GM12864 (cell line): Measurements from ENCODE around the gene BAIAP2L2.

Experiments
- DNase-seq: peaks from one replicate; pipeline ENCODE4 v3.0.0-alpha.2; 2011; ENCODE audit warnings: low read depth
- H3K4me3 ChIP-seq: 2 replicates; pipeline ENCODE4 v1.5.1; 2011; ENCODE audit warnings: mild to moderate bottlenecking, low read depth, low read length, control low read depth
- TF ChIP-seq, protein P1 (sequence below): IDR thresholded peaks from 2 replicates; pipeline ENCODE4 v1.5.1; 2011; ENCODE audit warnings: low read depth, mild to moderate bottlenecking, moderate library complexity, low read length, control low read depth, inconsistent platforms; ENCODE audit errors: missing control alignments

BAIAP2L2 gene

DNA sequence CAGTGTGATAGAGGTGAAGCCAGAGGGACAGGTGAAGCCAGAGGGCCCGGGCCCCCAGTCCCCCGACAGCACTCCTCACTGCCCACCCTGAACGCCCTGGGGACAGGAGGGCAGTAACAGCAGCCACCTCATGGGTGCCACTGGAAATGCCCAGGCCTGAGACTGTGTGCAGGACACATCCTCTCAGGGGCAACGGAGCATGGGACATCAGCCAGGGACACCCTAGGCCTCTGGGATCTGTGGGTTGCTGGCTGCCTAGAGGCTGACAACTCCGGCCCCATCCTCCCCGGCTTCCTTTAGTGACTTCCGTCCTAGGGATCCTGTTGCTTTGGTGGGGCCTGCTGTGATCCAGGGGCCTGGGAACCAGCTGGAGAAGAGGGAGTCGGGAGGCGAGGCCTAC, 17.4 kb upstream of the BAIAP2L2 start:
- H3K4me3 ChIP-seq, result no peak overlapping the region

DNA sequence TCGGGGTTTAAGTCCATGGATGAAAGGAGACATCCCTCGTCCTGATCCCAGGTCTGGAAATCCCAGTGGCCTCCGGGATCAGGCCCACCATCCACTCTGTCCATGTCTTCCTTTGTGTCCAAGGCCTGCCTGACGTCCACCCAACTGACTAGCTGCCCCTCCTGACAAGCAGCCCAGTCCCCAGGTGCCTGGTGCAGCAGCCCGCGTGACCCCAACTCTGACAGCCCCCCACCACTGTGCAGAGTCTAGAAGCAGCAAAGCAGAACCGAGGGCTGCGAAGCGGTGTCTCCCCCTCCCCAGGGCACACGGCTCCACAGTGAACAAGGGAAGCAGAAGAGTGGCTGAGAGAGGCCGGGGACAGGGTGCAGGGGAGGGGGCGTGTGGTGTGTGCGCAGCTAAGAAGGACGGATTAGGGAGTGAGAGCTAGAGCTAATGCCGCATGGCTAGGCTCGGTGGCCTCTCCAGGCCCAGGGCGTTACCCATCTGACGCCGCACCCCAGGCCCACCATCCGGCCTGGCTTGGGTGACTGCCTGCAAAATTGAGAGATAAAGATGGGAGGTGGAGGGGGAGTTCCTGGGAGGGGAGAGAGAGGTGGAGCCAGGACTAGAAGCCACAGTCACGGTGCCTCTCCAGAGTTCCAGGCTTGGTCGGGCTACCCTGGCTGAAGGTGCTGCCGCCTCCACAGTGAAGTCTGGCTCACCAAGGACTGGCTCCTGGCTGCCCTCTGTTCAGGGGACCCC, 16.6 kb upstream of the BAIAP2L2 start:
- TF ChIP-seq, protein P1, sequence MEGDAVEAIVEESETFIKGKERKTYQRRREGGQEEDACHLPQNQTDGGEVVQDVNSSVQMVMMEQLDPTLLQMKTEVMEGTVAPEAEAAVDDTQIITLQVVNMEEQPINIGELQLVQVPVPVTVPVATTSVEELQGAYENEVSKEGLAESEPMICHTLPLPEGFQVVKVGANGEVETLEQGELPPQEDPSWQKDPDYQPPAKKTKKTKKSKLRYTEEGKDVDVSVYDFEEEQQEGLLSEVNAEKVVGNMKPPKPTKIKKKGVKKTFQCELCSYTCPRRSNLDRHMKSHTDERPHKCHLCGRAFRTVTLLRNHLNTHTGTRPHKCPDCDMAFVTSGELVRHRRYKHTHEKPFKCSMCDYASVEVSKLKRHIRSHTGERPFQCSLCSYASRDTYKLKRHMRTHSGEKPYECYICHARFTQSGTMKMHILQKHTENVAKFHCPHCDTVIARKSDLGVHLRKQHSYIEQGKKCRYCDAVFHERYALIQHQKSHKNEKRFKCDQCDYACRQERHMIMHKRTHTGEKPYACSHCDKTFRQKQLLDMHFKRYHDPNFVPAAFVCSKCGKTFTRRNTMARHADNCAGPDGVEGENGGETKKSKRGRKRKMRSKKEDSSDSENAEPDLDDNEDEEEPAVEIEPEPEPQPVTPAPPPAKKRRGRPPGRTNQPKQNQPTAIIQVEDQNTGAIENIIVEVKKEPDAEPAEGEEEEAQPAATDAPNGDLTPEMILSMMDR, result no peak
- H3K4me3 ChIP-seq, result no peak overlapping the region
- no peak for DNase-seq

More for the DNA sequence above, 17.4 kb upstream of the BAIAP2L2 start:
- DNase-seq, result no peak
- TF ChIP-seq, protein P1, result no peak

DNA sequence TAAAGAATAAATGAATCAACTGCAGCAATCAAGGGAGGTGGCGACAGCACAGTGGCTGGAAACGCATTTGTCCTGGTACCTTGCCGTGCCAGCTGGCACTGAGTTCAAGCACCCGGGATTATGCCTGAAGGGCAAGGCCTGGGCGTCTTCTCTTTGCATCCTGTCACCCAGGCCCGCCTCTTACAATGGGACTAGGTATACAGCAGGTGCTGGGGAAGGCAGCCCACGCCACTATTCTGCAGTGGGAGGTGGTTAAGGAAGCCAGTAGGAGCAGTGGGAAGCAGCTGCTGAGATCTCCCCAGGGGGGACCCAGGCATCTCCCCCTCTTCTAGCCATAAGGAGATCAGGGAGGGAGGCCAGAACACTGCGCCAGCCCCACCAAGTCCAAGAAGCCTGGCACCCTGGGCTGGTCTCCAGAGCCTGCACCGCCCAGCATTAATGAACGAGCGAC, 15.3 kb upstream of the BAIAP2L2 start:
- TF ChIP-seq, protein P1, result no peak
- no peak for DNase-seq
- H3K4me3 ChIP-seq, result no peak overlapping the region

DNA sequence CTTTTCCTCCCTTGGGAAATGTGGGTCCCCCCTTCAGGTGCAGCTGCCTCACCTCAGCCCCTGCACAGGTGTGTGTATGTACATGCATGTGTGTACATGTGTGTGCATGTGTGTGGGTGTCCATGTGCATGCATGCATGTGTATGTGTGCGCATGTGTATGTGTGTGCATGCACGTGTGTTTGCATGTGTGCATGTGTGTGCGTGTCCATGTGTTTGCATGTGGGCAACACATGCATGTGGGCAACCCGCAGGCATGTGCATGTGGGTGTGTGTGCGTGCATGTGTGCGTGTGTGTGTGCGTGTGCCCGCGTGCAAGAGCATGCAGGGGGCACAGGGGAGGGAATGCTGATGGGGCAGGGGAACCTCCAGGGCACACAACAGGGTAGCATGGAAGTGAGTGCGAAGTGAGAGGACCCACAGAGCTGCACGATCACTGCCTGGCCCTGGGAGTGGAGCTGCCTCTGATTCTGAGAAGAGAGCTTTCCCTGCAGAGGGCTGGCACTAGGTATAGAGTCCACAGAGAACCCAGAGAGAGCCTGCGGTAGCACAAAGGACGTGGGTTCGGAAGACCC, 14.6 kb upstream of the BAIAP2L2 start:
- DNase-seq, result peak; percentile 5
- TF ChIP-seq, protein P1, result no peak
- no peak overlapping the region for H3K4me3 ChIP-seq

DNA sequence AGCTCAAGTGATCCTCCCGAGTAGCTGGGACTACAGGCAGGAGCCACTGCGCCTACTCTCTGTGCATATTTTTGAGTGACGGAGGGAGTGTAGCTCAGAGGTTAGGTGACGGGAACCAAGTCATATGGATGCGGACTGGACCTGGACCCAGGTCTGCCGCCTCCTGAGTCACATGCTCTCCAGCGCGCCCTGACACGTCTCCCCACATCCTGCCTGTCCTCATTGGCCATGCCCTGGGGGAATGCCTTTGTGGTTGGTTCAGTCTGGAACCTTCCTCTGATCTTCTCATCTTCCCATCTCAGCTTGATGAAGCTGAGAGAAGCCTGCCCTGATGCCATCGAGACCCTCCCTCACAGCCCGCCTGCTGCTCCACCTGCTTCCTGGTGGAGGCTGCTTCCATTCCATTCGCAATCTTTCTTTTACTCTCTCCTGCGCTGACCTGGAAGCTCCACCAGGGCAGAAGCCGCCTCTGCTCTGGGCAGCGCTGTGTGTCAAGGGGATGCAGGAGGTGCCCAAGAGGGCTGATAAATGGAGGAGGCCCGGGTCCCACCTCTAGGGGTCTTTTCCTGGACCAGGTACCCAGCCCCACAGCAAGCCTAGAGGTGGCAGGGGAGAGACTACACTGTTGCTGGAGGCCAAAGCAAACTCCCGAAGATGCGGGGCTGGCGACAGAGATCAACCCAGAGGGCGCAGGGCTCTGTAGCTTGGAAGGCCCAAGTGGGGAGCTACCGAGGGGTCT, 13.9 kb upstream of the BAIAP2L2 start:
- no peak for DNase-seq

DNA sequence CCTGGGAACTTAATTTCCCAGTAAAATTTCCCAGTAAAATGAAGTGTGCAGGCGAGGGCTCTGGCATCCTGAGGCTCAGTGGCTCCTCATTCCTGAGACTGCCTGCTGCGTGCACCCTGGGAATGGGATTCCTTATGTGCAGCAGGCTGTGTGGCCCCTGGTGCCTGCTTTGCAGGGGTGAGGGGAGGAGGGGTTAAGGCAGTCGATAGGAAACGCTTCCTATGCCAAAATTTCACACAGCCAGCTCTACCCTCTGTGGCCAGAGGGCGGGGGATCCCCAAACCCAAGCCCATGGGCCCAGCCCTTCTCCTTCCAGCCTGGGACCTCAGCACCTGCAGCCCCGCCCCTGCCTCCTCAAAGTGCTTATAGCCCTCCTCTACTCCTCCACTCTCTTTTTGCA, 12.1 kb upstream of the BAIAP2L2 start:
- DNase-seq, result no peak
- TF ChIP-seq, protein P1, result no peak
- no peak overlapping the region for H3K4me3 ChIP-seq

More for the DNA sequence above, 13.9 kb upstream of the BAIAP2L2 start:
- TF ChIP-seq, protein P1, result no peak
- H3K4me3 ChIP-seq, result no peak overlapping the region
